Vagina (tissue), 2 donors: ENCODE data around the gene LPP. TPM values are rescaled to one million over a fixed set of nuclear protein-coding genes. Genes with fewer than 3 reads are reported as not detected.

Experiments used
- DNase-seq, 2 donors: peaks; one replicate each; pipeline ENCODE4 v3.0.0-alpha.2; 2017; ENCODE audit errors: extremely low spot score in 2 of 2
- H3K27ac ChIP-seq: fragments of 200-600 bp; sonication (generic); one replicate; pipeline ENCODE4 v1.5.1; 2019
- H3K27me3 ChIP-seq: fragments of 200-600 bp; sonication (generic); one replicate; pipeline ENCODE4 v1.5.1; 2019
- H3K36me3 ChIP-seq, 2 donors: fragments of 200-600 bp; sonication (generic); one replicate each; pipeline ENCODE4 v1.5.1; 2017 to 2019
- H3K4me1 ChIP-seq: fragments of 200-600 bp; sonication (generic); one replicate; pipeline ENCODE4 v1.5.1; 2019
- H3K4me3 ChIP-seq, 2 donors: fragments of 200-600 bp; sonication (generic); 1 replicate in 1 of 2; 2 replicates in 1 of 2; pipeline ENCODE4 v1.5.1; 2016 to 2019
- H3K9me3 ChIP-seq: fragments of 200-600 bp; sonication (generic); one replicate; pipeline ENCODE4 v1.5.1; 2019
- CTCF ChIP-seq, 3 experiments: fragments of 450-650 bp in 2 of 3; fragments of 200-600 bp in 1 of 3; sonication (generic) in 1 of 3; IDR thresholded peaks; one replicate each; pipeline ENCODE4 v1.5.1; 2017 to 2019; ENCODE audit warnings: antibody characterized with exemption in 3 of 3, mild to moderate bottlenecking in 2 of 3, moderate library complexity in 2 of 3
- POLR2A ChIP-seq, 2 donors: fragments of 450-650 bp; IDR thresholded peaks; one replicate each; pipeline ENCODE4 v1.6.1; 2017; ENCODE audit warnings: antibody characterized with exemption in 2 of 2, mild to moderate bottlenecking in 2 of 2, moderate library complexity in 2 of 2
- POLR2AphosphoS5 ChIP-seq, 2 donors: sonication (generic); formaldehyde crosslinking; IDR thresholded peaks; one replicate each; pipeline ENCODE4 v1.9.0; 2017; ENCODE audit warnings: antibody characterized with exemption in 2 of 2, mild to moderate bottlenecking in 2 of 2, low read depth in 1 of 2; ENCODE audit not compliant: insufficient read depth in 1 of 2
- intact Hi-C: fragments of 100-400 bp; cut with DNase I; formaldehyde crosslinking; loops from one replicate; pipeline ENCODE4 v1.15.1; 2023
- total RNA-seq: library from RNA; depleted of rRNA; stranded (reverse); fragments of >200 nt; gene quantifications from one replicate; pipeline ENCODE4 v1.2.3, GENCODE V29; 2016

LPP gene
- total RNA-seq, 1 donor from 2014 or later: 248 TPM

GRCh38 chr3:188680189-188680588, 526.2 kb downstream of the LPP start:
- H3K4me1 ChIP-seq: peaks cover 2% of the 10 kb centered on the region

GRCh38 chr3:188680605-188681004, 526.6 kb downstream of the LPP start:
- H3K27ac ChIP-seq: no peak overlapping the region
- no peaks in the 10 kb centered on the region for H3K36me3 ChIP-seq
- H3K4me1 ChIP-seq: no peaks in the 10 kb centered on the region

More at GRCh38 chr3:188680189-188680588, 526.2 kb downstream of the LPP start:
- DNase-seq: no peak
- Histone ChIP-seq H3K27me3 (no peaks in the 10 kb centered on the region), H3K27ac (no peak overlapping the region), H3K4me3 (no peak overlapping the region), H3K36me3 (no peaks in the 10 kb centered on the region), H3K9me3 (no peaks in the 10 kb centered on the region)
- intact Hi-C loops: no loop called here
- no peak for TF ChIP-seq POLR2A (IDR thresholded peaks at IDR 0.05)
- TF ChIP-seq CTCF (IDR thresholded peaks at IDR 0.05): no peak
- TF ChIP-seq POLR2AphosphoS5 (IDR thresholded peaks at IDR 0.05; ENCODE audit: insufficient read depth in 1 of 2, low read depth in 1 of 2): no peak

GRCh38 chr3:188682316-188682715, 528.4 kb downstream of the LPP start:
- H3K36me3 ChIP-seq: no peaks in the 10 kb centered on the region
- intact Hi-C loops: no loop called here

More at GRCh38 chr3:188680605-188681004, 526.6 kb downstream of the LPP start:
- Histone ChIP-seq H3K9me3 (no peaks in the 10 kb centered on the region), H3K27me3 (no peaks in the 10 kb centered on the region), H3K4me3 (no peak overlapping the region)
- no peak for DNase-seq
- intact Hi-C loops: no loop called here
- no peak for TF ChIP-seq POLR2AphosphoS5 (IDR thresholded peaks at IDR 0.05; ENCODE audit: insufficient read depth in 1 of 2, low read depth in 1 of 2)
- TF ChIP-seq CTCF (IDR thresholded peaks at IDR 0.05): no peak
- TF ChIP-seq POLR2A (IDR thresholded peaks at IDR 0.05): no peak

GRCh38 chr3:188683032-188683521, 529.1 kb downstream of the LPP start:
- H3K4me1 ChIP-seq: no peaks in the 10 kb centered on the region
- DNase-seq: no peak
- H3K27ac ChIP-seq: no peak overlapping the region
- intact Hi-C loops: no loop called here
- no peaks in the 10 kb centered on the region for H3K27me3 ChIP-seq
- no peaks in the 10 kb centered on the region for H3K9me3 ChIP-seq
- TF ChIP-seq POLR2AphosphoS5 (IDR thresholded peaks at IDR 0.05; ENCODE audit: insufficient read depth in 1 of 2, low read depth in 1 of 2) (peak in 1 of 2 donors; percentile 8), POLR2A (IDR thresholded peaks at IDR 0.05) (no peak)
- H3K36me3 ChIP-seq: no peaks in the 10 kb centered on the region
- no peak overlapping the region for H3K4me3 ChIP-seq

More at GRCh38 chr3:188682316-188682715, 528.4 kb downstream of the LPP start:
- no peaks in the 10 kb centered on the region for H3K27me3 ChIP-seq
- H3K27ac ChIP-seq: no peak overlapping the region
- no peak overlapping the region for H3K4me3 ChIP-seq
- no peak for DNase-seq
- TF ChIP-seq CTCF (IDR thresholded peaks at IDR 0.05) (no peak), POLR2AphosphoS5 (IDR thresholded peaks at IDR 0.05; ENCODE audit: insufficient read depth in 1 of 2, low read depth in 1 of 2) (no peak), POLR2A (IDR thresholded peaks at IDR 0.05) (no peak)
- H3K4me1 ChIP-seq: no peaks in the 10 kb centered on the region
- no peaks in the 10 kb centered on the region for H3K9me3 ChIP-seq

GRCh38 chr3:188684276-188684675, 530.3 kb downstream of the LPP start:
- intact Hi-C loops: no loop called here
- Histone ChIP-seq H3K36me3 (no peaks in the 10 kb centered on the region), H3K4me1 (peaks cover 9% of the 10 kb centered on the region), H3K27ac (no peak overlapping the region), H3K27me3 (no peaks in the 10 kb centered on the region), H3K4me3 (no peak overlapping the region), H3K9me3 (no peaks in the 10 kb centered on the region)
- no peak for DNase-seq
- no peak for TF ChIP-seq POLR2AphosphoS5 (IDR thresholded peaks at IDR 0.05; ENCODE audit: insufficient read depth in 1 of 2, low read depth in 1 of 2)
- no peak for TF ChIP-seq CTCF (IDR thresholded peaks at IDR 0.05)
- no peak for TF ChIP-seq POLR2A (IDR thresholded peaks at IDR 0.05)
